H1 (cell line): Measurements from ENCODE around the gene HK2. TPM values are rescaled to one million over a fixed set of nuclear protein-coding genes. Genes with fewer than 3 reads are reported as not detected.

Experiments
- CTCF ChIA-PET: fragments of 300-600 bp; sonication (Branson Sonifier 250); formaldehyde crosslinking; loops from one replicate; lab custom pipeline; 2021; ENCODE audit not compliant: partially characterized antibody; lab: Charles Lee
- POLR2A ChIA-PET: fragments of 300-600 bp; sonication (Branson Sonifier 250); formaldehyde crosslinking; loops from one replicate; lab custom pipeline; 2021; ENCODE audit warnings: inconsistent platforms; ENCODE audit not compliant: partially characterized antibody; lab: Charles Lee
- DNase-seq, 2 experiments: peaks; one replicate each; pipeline versions ENCODE4 v3.0.0 to v3.0.0-alpha.2; 2010 to 2022; ENCODE audit warnings: low spot score in 2 of 2, low read depth in 1 of 2, mixed read lengths in 1 of 2
- FAIRE-seq: peaks from 2 replicates; lab custom pipeline; 2011; peaks lifted over from hg19 to GRCh38; lab: Jason Lieb, UNC
- H2AFZ ChIP-seq: 2 replicates; pipeline ENCODE4 v1.8.1; 2012; ENCODE audit warnings: low read length, inconsistent platforms
- H2AK5ac ChIP-seq: 2 replicates; pipeline ENCODE4 v1.6.1; 2013; ENCODE audit warnings: low read depth, low read length
- H2BK120ac ChIP-seq: replicated peaks from 2 replicates; pipeline ENCODE3; 2013; ENCODE audit warnings: low read depth, low read length, inconsistent platforms
- H2BK12ac ChIP-seq: 2 replicates; pipeline ENCODE4 v1.6.1; 2013; ENCODE audit warnings: low read depth, low read length
- H2BK15ac ChIP-seq: 2 replicates; pipeline ENCODE4 v1.6.1; 2013; ENCODE audit warnings: low read length
- H2BK20ac ChIP-seq: 2 replicates; pipeline ENCODE4 v1.6.1; 2013; ENCODE audit warnings: low read length
- H2BK5ac ChIP-seq: 2 replicates; pipeline ENCODE4 v1.6.1; 2013; ENCODE audit warnings: low read depth, low read length
- H3K14ac ChIP-seq: 2 replicates; pipeline ENCODE4 v1.6.1; 2013; ENCODE audit warnings: inconsistent platforms; ENCODE audit not compliant: insufficient read length
- H3K18ac ChIP-seq: 2 replicates; pipeline ENCODE4 v1.6.1; 2013; ENCODE audit warnings: low read length; ENCODE audit errors: extremely low read depth
- H3K23ac ChIP-seq: 2 replicates; pipeline ENCODE4 v1.6.1; 2013; ENCODE audit warnings: inconsistent platforms; ENCODE audit not compliant: insufficient read length
- H3K23me2 ChIP-seq: 2 replicates; pipeline ENCODE4 v1.6.1; 2013; ENCODE audit warnings: low read depth, low read length
- H3K27ac ChIP-seq: 2 replicates; pipeline ENCODE4 v1.6.1; 2011; ENCODE audit warnings: low read depth, low read length, inconsistent platforms
- H3K27me3 ChIP-seq, 4 experiments: replicated peaks in 1 of 4; 1 replicate in 1 of 4; 2 replicates in 3 of 4; pipeline versions ENCODE4 v1.6.1 to v1.8.1; 2011 to 2013; ENCODE audit warnings: low read length in 3 of 4, mild to moderate bottlenecking in 3 of 4, inconsistent platforms in 2 of 4, mixed read lengths in 2 of 4, moderate library complexity in 1 of 4; ENCODE audit not compliant: control insufficient read depth in 3 of 4, insufficient read depth in 3 of 4; ENCODE audit errors: extremely low read depth in 1 of 4
- H3K36me3 ChIP-seq, 4 experiments: 2 replicates each; pipeline versions ENCODE4 v1.6.1 to v1.8.1; 2011 to 2013; ENCODE audit warnings: mild to moderate bottlenecking in 4 of 4, low read length in 3 of 4, moderate library complexity in 2 of 4, control low read depth in 1 of 4, inconsistent platforms in 1 of 4; ENCODE audit not compliant: insufficient read depth in 4 of 4, control insufficient read depth in 2 of 4
- H3K4ac ChIP-seq: replicated peaks from 2 replicates; pipeline ENCODE3; 2013; ENCODE audit warnings: low read length, low read depth, mixed read lengths, inconsistent platforms; ENCODE audit not compliant: insufficient read length
- H3K4me1 ChIP-seq, 4 experiments: replicated peaks in 1 of 4; 1 replicate in 1 of 4; 2 replicates in 3 of 4; pipeline versions ENCODE4 v1.6.1 to v1.8.1; 2011 to 2013; ENCODE audit warnings: low read length in 3 of 4, inconsistent platforms in 2 of 4, mixed read lengths in 1 of 4; ENCODE audit not compliant: insufficient read depth in 4 of 4, control insufficient read depth in 3 of 4
- H3K4me2 ChIP-seq, 2 experiments: 2 replicates each; pipeline versions ENCODE4 v1.6.1 to v1.8.1; 2011 to 2013; ENCODE audit warnings: low read depth in 2 of 2, low read length in 2 of 2, control low read depth in 1 of 2, inconsistent platforms in 1 of 2, mild to moderate bottlenecking in 1 of 2; ENCODE audit not compliant: insufficient read depth in 1 of 2
- H3K4me3 ChIP-seq, 4 experiments: fragments of 200-600, 300-600 bp in 1 of 4; sonication (generic), shearing (Covaris generic), sonication (Bioruptor Twin) in 1 of 4; 2 replicates each; pipeline versions ENCODE4 v1.5.1 to v1.8.1; 2011 to 2016; ENCODE audit warnings: low read length in 4 of 4, low read depth in 3 of 4, control low read depth in 2 of 4, inconsistent platforms in 2 of 4, mild to moderate bottlenecking in 2 of 4, mixed read lengths in 1 of 4, moderate library complexity in 1 of 4; ENCODE audit not compliant: insufficient read depth in 2 of 4; ENCODE audit errors: extremely low read depth in 1 of 4
- H3K56ac ChIP-seq: replicated peaks from 2 replicates; pipeline ENCODE3; 2013; ENCODE audit warnings: low read depth, mild to moderate bottlenecking, mixed read lengths, low read length, inconsistent platforms; ENCODE audit not compliant: insufficient read length
- H3K79me1 ChIP-seq: 2 replicates; pipeline ENCODE4 v1.6.1; 2013; ENCODE audit warnings: low read depth, low read length, control low read depth
- H3K79me2 ChIP-seq, 2 experiments: 2 replicates each; pipeline versions ENCODE4 v1.6.1 to v1.8.1; 2012 to 2013; ENCODE audit warnings: low read length in 2 of 2, mild to moderate bottlenecking in 2 of 2, inconsistent platforms in 1 of 2; ENCODE audit not compliant: insufficient read depth in 2 of 2, control insufficient read depth in 1 of 2
- H3K9ac ChIP-seq, 4 experiments: replicated peaks in 1 of 4; 1 replicate in 1 of 4; 2 replicates in 3 of 4; pipeline versions ENCODE4 v1.6.1 to v1.8.1; 2011 to 2013; ENCODE audit warnings: low read depth in 3 of 4, low read length in 3 of 4, control low read depth in 2 of 4, mild to moderate bottlenecking in 2 of 4, moderate library complexity in 2 of 4, inconsistent platforms in 1 of 4; ENCODE audit errors: extremely low read depth in 1 of 4
- H3K9me3 ChIP-seq, 2 experiments: 2 replicates each; pipeline versions ENCODE4 v1.6.1 to v1.8.1; 2012 to 2013; ENCODE audit warnings: mild to moderate bottlenecking in 2 of 2, moderate library complexity in 2 of 2, control low read depth in 1 of 2, inconsistent platforms in 1 of 2, low read depth in 1 of 2, low read length in 1 of 2, mixed read lengths in 1 of 2; ENCODE audit not compliant: insufficient read depth in 2 of 2
- H4K20me1 ChIP-seq, 2 experiments: replicated peaks in 1 of 2; 2 replicates each; pipeline versions ENCODE3 to v1.8.1; 2011 to 2013; ENCODE audit warnings: inconsistent platforms in 2 of 2, low read length in 2 of 2, mild to moderate bottlenecking in 1 of 2; ENCODE audit not compliant: insufficient read depth in 2 of 2, control insufficient read depth in 1 of 2
- H4K5ac ChIP-seq: 2 replicates; pipeline ENCODE4 v1.6.1; 2013; ENCODE audit warnings: low read length, low read depth, mixed read lengths, inconsistent platforms; ENCODE audit not compliant: insufficient read length
- H4K8ac ChIP-seq: 2 replicates; pipeline ENCODE4 v1.8.0; 2013; ENCODE audit warnings: mild to moderate bottlenecking, moderate library complexity, low read length, inconsistent platforms; ENCODE audit not compliant: insufficient read depth; ENCODE audit errors: extremely low read depth
- H4K91ac ChIP-seq: replicated peaks from 2 replicates; pipeline ENCODE3; 2013; ENCODE audit warnings: low read length, mixed read lengths, inconsistent platforms; ENCODE audit not compliant: insufficient read length
- WGBS, 2 experiments: shearing (Covaris generic) in 1 of 2; methylation state at CpG; one replicate each; pipeline versions ENCODE4 v1.1.6 to v1.1.7; 2013 to 2015; ENCODE audit warnings: low lambda C conversion rate in 2 of 2, mixed read lengths in 2 of 2, inconsistent platforms in 1 of 2, low coverage in 1 of 2, missing lambda C conversion rate in 1 of 2; ENCODE audit not compliant: insufficient replicate concordance in 2 of 2, insufficient coverage in 1 of 2, insufficient read length in 1 of 2; ENCODE audit errors: extremely low coverage in 1 of 2, missing lambda C conversion rate in 1 of 2; 5-methylcytosine and 5-hydroxymethylcytosine counted together
- polyA plus RNA-seq, 7 experiments: library from polyadenylated mRNA; depleted of rRNA in 3 of 7; stranded (reverse) in 5 of 7; unstranded in 2 of 7; fragments of >200 nt in 5 of 7; fragments of 200-250 nt in 2 of 7; gene quantifications; 1 replicate in 5 of 7; 2 replicates in 1 of 7; 4 replicates in 1 of 7; pipeline versions ENCODE4 v1.2.1 to v1.2.3, GENCODE V29; 2011 to 2013; ENCODE audit warnings: missing spikeins in 2 of 7, mixed read lengths in 2 of 7
- total RNA-seq: library from RNA; stranded (reverse); fragmentation: NEBNext Ultra II Directional; extraction: Animal tissue kit (Norgen Biotek cat#: 25700); gene quantifications from 2 replicates; pipeline ENCODE4 v1.2.1, GENCODE V29; 2021
- TF ChIP-seq, protein P1 (sequence below), 3 experiments: IDR thresholded peaks; 1 replicate in 2 of 3; 2 replicates in 1 of 3; pipeline versions ENCODE4 v1.5.1 to v1.6.1; 2011; ENCODE audit warnings: low read length in 3 of 3, mild to moderate bottlenecking in 3 of 3, inconsistent platforms in 2 of 3, low read depth in 1 of 3, moderate library complexity in 1 of 3; ENCODE audit not compliant: insufficient read depth in 1 of 3; ENCODE audit errors: control extremely low read depth in 1 of 3

HK2 gene
- total and polyA plus RNA-seq, 2 of the 8 experiments (the other 6 are each of a cell fraction or from before 2014, with no cell fraction given), result 22.1 to 61.9 TPM

DNA sequence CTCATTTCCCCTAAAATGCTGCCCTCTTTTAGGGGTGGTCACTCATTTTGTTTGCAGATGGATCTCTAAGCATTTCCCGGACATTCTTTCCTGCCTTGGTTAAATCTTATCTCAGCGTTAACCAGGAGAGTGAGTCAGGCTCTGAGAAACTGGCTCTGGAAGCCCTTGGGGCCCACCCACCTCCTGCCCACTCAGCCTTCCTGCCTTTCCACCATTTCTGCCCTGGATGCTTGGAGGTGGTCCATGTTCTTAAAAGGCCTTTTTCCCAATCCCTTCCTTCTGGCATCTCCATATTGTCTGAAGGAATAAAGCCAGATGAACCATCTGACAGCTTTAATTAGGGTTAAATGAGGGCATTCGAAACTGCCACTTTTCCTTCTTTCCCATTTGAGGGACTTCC is 9.5 kb downstream of the HK2 start:
- Histone ChIP-seq H3K23me2 (no peaks in the 10 kb centered on the region), H4K8ac (no peak overlapping the region), H3K36me3 (no peaks in the 10 kb centered on the region; a peak in 1 of 8 replicates), H3K4me3 (no peak overlapping the region), H4K5ac (no peak overlapping the region), H3K4ac (no peak overlapping the region), H3K79me2 (peaks cover 46 to 96% of the 10 kb centered on the region in 2 experiments), H3K18ac (no peak overlapping the region), H2BK5ac (no peak overlapping the region), H3K79me1 (peaks cover 15% of the 10 kb centered on the region), H2AK5ac (no peak overlapping the region), H2BK15ac (no peak overlapping the region), H3K56ac (no peak overlapping the region), H4K20me1 (peaks cover 21 to 26% of the 10 kb centered on the region in 2 experiments), H3K4me2 (no peak overlapping the region), H2AFZ (no peak overlapping the region), H2BK12ac (no peak overlapping the region), H4K91ac (no peak overlapping the region), H3K27me3 (no peaks in the 10 kb centered on the region), H2BK20ac (no peak overlapping the region), H2BK120ac (no peak overlapping the region), H3K27ac (no peak overlapping the region), H3K23ac (no peak overlapping the region), H3K14ac (no peak overlapping the region), H3K4me1 (peaks cover 3 to 38% (median 20%) of the 10 kb centered on the region in 4 experiments; a peak in 6 of 7 replicates), H3K9me3 (no peaks in the 10 kb centered on the region), H3K9ac (no peak overlapping the region)
- ChIA-PET CTCF (interaction anchor here (0.6 to 1.2 kb wide), 4 partner anchors 72 to 156 kb away, joined by 3 to 7 read pairs (median 4); no protein-coding TSS in a partner anchor), POLR2A (interaction anchor here (4.0 kb wide), 1 partner anchor 9 kb away, joined by 29 read pairs; the partner anchor contains the start of gene HK2)
- FAIRE-seq, result no peak
- TF ChIP-seq, protein P1, sequence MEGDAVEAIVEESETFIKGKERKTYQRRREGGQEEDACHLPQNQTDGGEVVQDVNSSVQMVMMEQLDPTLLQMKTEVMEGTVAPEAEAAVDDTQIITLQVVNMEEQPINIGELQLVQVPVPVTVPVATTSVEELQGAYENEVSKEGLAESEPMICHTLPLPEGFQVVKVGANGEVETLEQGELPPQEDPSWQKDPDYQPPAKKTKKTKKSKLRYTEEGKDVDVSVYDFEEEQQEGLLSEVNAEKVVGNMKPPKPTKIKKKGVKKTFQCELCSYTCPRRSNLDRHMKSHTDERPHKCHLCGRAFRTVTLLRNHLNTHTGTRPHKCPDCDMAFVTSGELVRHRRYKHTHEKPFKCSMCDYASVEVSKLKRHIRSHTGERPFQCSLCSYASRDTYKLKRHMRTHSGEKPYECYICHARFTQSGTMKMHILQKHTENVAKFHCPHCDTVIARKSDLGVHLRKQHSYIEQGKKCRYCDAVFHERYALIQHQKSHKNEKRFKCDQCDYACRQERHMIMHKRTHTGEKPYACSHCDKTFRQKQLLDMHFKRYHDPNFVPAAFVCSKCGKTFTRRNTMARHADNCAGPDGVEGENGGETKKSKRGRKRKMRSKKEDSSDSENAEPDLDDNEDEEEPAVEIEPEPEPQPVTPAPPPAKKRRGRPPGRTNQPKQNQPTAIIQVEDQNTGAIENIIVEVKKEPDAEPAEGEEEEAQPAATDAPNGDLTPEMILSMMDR (IDR thresholded peaks at IDR 0.05; ENCODE audit: control extremely low read depth in 1 of 3, insufficient read depth in 1 of 3, low read depth in 1 of 3, low read length in 3 of 3), result no peak
- DNase-seq, result no peak
- WGBS, 2 experiments, result 86% methylated on average over 3 of the region's 3 CpGs; no CpG with 5 or more reads in 1 of the 2 experiments
